ENCODE results near the gene EFCC1. TPM values are rescaled to one million over a fixed set of nuclear protein-coding genes. Genes with fewer than 3 reads are reported as not detected.
A peak's percentile ranks its signal among the peaks of the same experiment; 100 is the strongest.

EFCC1 gene
- polyA plus RNA-seq, 1 experiment, result 0.27 TPM

DNA sequence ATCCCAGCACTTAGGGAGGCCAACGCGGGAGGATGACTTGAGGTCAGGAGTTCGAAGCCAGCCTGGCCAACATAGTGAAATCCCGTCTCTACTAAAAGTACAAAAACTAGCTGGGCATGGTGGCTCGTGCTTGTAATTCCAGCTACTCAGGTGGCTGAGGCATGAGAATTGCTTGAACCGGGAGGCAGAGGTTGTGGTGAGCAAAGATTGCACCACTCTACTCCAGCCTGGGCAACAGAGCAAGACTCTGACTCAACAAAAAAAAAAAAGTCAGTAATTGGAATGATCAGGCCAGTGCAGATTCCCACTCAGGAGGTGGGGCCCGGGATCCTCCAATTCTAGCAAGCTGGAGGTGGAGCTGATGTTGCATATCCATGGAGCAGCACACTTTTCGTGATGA is 12.8 kb upstream of the EFCC1 start:
- POLR2A ChIA-PET, result no interaction called here
- CTCF ChIA-PET, result interaction anchor here (1.6 kb wide), 1 partner anchor 17 kb away, joined by 5 read pairs; no protein-coding TSS in a partner anchor

DNA sequence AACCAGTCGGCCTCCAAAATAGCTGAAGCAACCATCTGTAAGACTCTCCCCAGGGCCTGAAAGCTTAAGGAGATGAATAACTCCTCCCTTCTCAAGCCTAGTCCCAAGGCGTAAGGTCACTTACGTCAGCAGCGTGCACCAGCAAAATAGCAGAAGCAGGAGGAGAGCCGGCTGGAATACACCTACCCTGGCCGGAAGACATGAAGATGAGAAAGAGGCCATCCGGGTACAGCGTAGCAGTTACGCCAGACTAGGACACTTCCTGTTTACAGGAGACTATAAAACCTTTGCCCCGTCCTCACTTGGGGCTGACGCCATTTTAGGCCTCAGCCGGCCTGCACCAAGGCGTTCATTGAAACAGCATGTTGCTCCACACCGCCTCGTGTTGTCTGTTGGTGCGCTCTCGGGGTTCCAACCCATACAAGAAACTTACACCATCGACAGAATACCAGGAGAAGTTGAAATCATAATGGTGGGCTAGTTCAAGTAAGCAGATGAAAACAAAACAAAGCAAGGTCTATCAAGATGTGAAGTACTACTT is 9.7 kb upstream of the EFCC1 start:
- ChIA-PET CTCF (no interaction called here), POLR2A (no interaction called here)
- Histone ChIP-seq H3K27ac (ENCODE audit: low read depth, low read length) (no peak overlapping the region), H3K27me3 (ENCODE audit: control insufficient read depth, insufficient read depth, low read length) (peaks cover 33% of the 10 kb centered on the region), H3K4me3 (ENCODE audit: low read depth, low read length) (no peak overlapping the region), H3K9me3 (ENCODE audit: control insufficient read depth, insufficient read depth, low read length) (no peaks in the 10 kb centered on the region)
- TF ChIP-seq CTCF (IDR thresholded peaks at IDR 0.05; ENCODE audit: low read depth, low read length), result no peak
- no peak for DNase-seq (ENCODE audit: low read depth, low spot score)

More for the DNA sequence above, 12.8 kb upstream of the EFCC1 start:
- Histone ChIP-seq H3K9me3 (ENCODE audit: control insufficient read depth, insufficient read depth, low read length) (no peaks in the 10 kb centered on the region), H3K27ac (ENCODE audit: low read depth, low read length) (no peak overlapping the region), H3K27me3 (ENCODE audit: control insufficient read depth, insufficient read depth, low read length) (peaks cover 20% of the 10 kb centered on the region), H3K4me3 (ENCODE audit: low read depth, low read length) (no peak overlapping the region)
- no peak for TF ChIP-seq CTCF (IDR thresholded peaks at IDR 0.05; ENCODE audit: low read depth, low read length)
- DNase-seq (ENCODE audit: low read depth, low spot score), result no peak

DNA sequence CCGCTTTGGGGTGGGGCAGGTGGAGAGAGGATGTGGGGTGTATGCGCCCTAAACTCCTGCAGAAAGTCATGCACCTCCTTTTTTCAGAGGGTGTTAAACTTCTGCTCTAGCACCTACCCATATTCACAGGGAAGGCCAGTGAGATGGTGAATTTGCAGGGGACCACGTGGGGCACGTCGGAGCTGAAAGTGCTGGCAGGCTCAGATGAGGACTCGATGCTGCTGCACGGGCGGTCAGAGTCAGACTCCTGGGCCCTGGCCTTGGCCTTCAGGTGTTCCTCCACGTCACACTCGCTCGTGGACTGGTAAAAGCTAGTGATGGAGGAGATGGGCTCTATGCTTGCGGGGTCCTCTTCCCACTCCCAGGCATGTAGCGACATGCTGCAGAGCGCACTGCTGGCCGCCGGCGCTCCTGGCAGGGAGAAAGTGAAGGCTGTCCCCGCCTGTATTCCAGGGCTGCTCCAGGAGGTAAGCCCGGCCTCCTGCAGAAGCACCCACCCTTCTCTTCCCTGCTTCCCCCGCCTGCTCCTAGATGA is 8.1 kb upstream of the EFCC1 start:
- no peak overlapping the region for H3K4me3 ChIP-seq (ENCODE audit: low read depth, low read length)
- POLR2A ChIA-PET, result no interaction called here
- no peaks in the 10 kb centered on the region for H3K9me3 ChIP-seq (ENCODE audit: control insufficient read depth, insufficient read depth, low read length)
- TF ChIP-seq CTCF (IDR thresholded peaks at IDR 0.05; ENCODE audit: low read depth, low read length), result no peak
- no peak overlapping the region for H3K27ac ChIP-seq (ENCODE audit: low read depth, low read length)
- DNase-seq (ENCODE audit: low read depth, low spot score), result no peak
- peaks cover 41% of the 10 kb centered on the region for H3K27me3 ChIP-seq (ENCODE audit: control insufficient read depth, insufficient read depth, low read length)
- CTCF ChIA-PET, result interaction anchor here (3.2 kb wide), 1 partner anchor 22 kb away, joined by 18 read pairs; no protein-coding TSS in a partner anchor

DNA sequence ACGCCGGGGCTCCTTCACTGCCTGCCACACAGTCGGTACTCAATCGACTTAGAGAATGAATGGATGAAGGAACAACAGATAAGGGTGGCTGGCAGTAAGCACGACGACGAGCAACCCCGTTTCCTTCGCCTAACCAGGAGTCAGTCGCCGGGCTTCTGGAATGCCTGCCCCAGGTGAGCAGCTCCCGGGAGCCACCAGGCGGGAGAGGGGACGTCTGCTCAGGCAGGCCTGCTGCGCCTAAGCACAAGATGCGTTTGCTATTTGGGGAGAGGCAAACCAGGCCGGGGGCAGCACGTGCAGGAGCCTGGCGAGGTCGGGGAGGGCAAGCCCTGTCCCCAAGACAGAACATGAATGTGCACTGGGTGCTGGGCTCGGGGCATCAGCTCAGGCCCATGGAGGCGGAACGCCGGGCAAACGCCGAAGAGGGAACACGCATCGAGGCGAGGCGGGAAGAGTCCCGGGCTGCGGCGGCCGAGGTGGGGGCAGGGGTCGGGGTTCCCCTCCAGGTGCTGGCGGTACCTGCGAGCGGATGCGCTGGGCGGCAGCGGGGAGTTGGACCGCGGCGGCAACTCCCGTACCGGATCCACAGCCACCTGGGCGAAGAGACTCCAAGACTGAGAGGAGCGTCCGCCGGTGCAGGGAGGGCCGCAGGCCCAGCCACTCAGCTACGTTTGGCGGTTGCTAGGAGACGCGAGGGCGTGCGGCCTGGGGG is 7.5 kb upstream of the EFCC1 start, which contains the start of gene CFAP92:
Gene CFAP92, minus strand, starts transcription at position 616 of the 712 bp plus-strand sequence. CDS start 772 bp downstream, outside the sequence.
- no peak for TF ChIP-seq CTCF (IDR thresholded peaks at IDR 0.05; ENCODE audit: low read depth, low read length)
- Histone ChIP-seq H3K27me3 (ENCODE audit: control insufficient read depth, insufficient read depth, low read length) (peaks cover 46% of the 10 kb centered on the region), H3K9me3 (ENCODE audit: control insufficient read depth, insufficient read depth, low read length) (no peaks in the 10 kb centered on the region), H3K4me3 (ENCODE audit: low read depth, low read length) (peak within 1 kb of the TSS; percentile 50), H3K27ac (ENCODE audit: low read depth, low read length) (no peak within 1 kb of the TSS)
- POLR2A ChIA-PET, result no interaction called here
- DNase-seq (ENCODE audit: low read depth, low spot score), result no peak
- CTCF ChIA-PET, result interaction anchor here (0.7 to 3.2 kb wide), 3 partner anchors 23 to 252 kb away, joined by 3 to 18 read pairs (median 4); no protein-coding TSS in a partner anchor

DNA sequence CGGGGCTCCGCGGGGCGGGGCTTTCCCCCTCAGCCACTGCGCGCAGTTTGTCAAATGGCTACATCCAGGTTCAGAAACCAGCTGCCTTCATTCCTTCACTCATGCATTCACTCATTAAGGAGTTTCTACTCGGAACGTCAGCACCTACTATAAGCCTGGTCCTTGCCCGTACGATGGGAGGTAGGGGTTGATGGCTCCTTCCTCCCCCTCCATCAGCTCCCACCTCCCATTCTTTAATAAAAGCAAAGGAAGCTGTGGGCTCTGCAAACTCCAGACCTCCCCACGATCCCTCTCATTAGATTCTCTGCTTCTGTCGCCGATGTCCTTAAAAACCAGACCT is 7.0 kb upstream of the EFCC1 start:
- no peak overlapping the region for H3K27ac ChIP-seq (ENCODE audit: low read depth, low read length)
- peaks cover 51% of the 10 kb centered on the region for H3K27me3 ChIP-seq (ENCODE audit: control insufficient read depth, insufficient read depth, low read length)
- H3K9me3 ChIP-seq (ENCODE audit: control insufficient read depth, insufficient read depth, low read length), result no peaks in the 10 kb centered on the region
- no peak for TF ChIP-seq CTCF (IDR thresholded peaks at IDR 0.05; ENCODE audit: low read depth, low read length)
- CTCF ChIA-PET, result interaction anchor here (0.7 to 3.2 kb wide), 3 partner anchors 23 to 251 kb away, joined by 3 to 18 read pairs (median 4); no protein-coding TSS in a partner anchor
- no peak for DNase-seq (ENCODE audit: low read depth, low spot score)
- POLR2A ChIA-PET, result interaction anchor here (0.6 kb wide), 1 partner anchor 8 kb away, joined by 4 read pairs; no protein-coding TSS in a partner anchor
- peak overlapping the region; percentile 50 for H3K4me3 ChIP-seq (ENCODE audit: low read depth, low read length)

Measured in AG04450 (cell line).